ENCODE measurements around the gene DGKG. TPM values are rescaled to one million over a fixed set of nuclear protein-coding genes. Genes with fewer than 3 reads are reported as not detected.

The DGKG gene
- total and polyA plus RNA-seq, 7 donors, result 0.60 to 30.7 (median 6.1) TPM

- no peaks in the 10 kb centered on the region for H3K9me3 ChIP-seq
- intact Hi-C loops (cut with DNase I), result no loop called here
These were observed 86.6 kb downstream of the DGKG start for GRCh38 chr3:186275436-186275835.

DNA sequence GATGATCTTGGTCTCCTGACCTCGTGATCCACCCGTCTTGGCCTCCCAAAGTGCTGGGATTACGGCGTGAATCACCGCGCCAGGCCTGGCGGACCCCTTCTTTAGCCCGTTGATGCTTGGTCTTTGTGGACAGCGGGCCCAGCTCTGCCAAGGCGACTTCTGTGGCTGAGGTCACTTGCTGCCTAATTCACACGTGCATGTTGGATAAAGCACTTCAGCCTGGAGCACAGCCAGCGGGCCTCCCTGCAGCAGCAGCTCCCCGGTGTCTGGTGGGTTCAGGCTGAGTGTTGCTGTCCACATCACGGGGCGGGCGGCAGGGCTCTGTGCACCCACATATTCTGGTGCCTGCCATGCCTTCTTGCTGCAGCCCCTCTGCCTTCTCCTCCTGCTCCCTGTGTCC lies 88.4 kb downstream of the DGKG start:
- Histone ChIP-seq H3K4me1 (no peaks in the 10 kb centered on the region), H3K4me3 (no peak overlapping the region), H3K36me3 (peaks cover 0 to 19% (median 2%) of the 10 kb centered on the region in 4 donors), H3K27ac (peak overlapping the region in 1 of 4 donors; percentile 21), H3K9me3 (no peaks in the 10 kb centered on the region), H3K27me3 (no peaks in the 10 kb centered on the region)
- DNase-seq, result no peak
- no peak for TF ChIP-seq POLR2A (IDR thresholded peaks at IDR 0.05)
- 78 to 85% methylated on average over 16 of the region's 16 CpGs for WGBS, 2 donors
- intact Hi-C loops (cut with DNase I), result no loop called here

More at GRCh38 chr3:186275436-186275835, 86.6 kb downstream of the DGKG start:
- Histone ChIP-seq H3K27me3 (no peaks in the 10 kb centered on the region), H3K4me1 (no peaks in the 10 kb centered on the region), H3K36me3 (peaks cover 0 to 29% (median 2%) of the 10 kb centered on the region in 4 donors), H3K27ac (no peak overlapping the region), H3K4me3 (no peak overlapping the region)
- WGBS, 2 donors, result 93 to 94% methylated on average over 5 of the region's 5 CpGs
- no peak for DNase-seq
- TF ChIP-seq, protein P1, sequence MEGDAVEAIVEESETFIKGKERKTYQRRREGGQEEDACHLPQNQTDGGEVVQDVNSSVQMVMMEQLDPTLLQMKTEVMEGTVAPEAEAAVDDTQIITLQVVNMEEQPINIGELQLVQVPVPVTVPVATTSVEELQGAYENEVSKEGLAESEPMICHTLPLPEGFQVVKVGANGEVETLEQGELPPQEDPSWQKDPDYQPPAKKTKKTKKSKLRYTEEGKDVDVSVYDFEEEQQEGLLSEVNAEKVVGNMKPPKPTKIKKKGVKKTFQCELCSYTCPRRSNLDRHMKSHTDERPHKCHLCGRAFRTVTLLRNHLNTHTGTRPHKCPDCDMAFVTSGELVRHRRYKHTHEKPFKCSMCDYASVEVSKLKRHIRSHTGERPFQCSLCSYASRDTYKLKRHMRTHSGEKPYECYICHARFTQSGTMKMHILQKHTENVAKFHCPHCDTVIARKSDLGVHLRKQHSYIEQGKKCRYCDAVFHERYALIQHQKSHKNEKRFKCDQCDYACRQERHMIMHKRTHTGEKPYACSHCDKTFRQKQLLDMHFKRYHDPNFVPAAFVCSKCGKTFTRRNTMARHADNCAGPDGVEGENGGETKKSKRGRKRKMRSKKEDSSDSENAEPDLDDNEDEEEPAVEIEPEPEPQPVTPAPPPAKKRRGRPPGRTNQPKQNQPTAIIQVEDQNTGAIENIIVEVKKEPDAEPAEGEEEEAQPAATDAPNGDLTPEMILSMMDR (IDR thresholded peaks at IDR 0.05), result no peak
- TF ChIP-seq EP300 (IDR thresholded peaks at IDR 0.05) (no peak), POLR2AphosphoS5 (IDR thresholded peaks at IDR 0.05) (no peak), POLR2A (IDR thresholded peaks at IDR 0.05) (no peak)

DNA sequence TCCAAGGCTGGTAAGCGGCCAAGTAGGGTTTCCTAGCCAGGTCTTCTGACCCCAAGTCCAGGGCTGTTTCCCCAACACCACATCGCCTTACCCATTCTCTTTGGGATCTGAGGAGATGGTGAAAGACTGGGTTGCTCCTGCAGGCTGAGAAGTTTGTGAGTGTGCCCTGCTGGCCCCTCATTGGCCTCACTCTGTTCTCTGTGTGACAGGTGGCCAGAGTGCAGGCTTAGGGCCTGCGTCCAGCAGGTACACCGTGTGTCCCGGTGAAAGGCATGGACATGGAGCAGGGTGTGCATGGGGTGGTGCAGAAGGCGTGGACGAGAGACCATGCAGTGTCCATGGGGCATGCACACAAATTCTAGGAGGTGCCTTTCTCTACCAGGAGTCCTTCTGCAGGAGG lies 91.3 kb downstream of the DGKG start:
- intact Hi-C loops (cut with DNase I), result no loop called here
- H3K4me1 ChIP-seq, result no peaks in the 10 kb centered on the region
- no peak overlapping the region for H3K4me3 ChIP-seq
- TF ChIP-seq, protein P1 (IDR thresholded peaks at IDR 0.05), result no peak
- TF ChIP-seq EP300 (IDR thresholded peaks at IDR 0.05) (no peak), POLR2A (IDR thresholded peaks at IDR 0.05) (no peak)
- DNase-seq, result no peak
- H3K27ac ChIP-seq, result no peak overlapping the region
- no peaks in the 10 kb centered on the region for H3K36me3 ChIP-seq
- no peaks in the 10 kb centered on the region for H3K9me3 ChIP-seq
- no peaks in the 10 kb centered on the region for H3K27me3 ChIP-seq
- 90% methylated on average over 7 of the region's 7 CpGs for WGBS, 2 donors

GRCh38 chr3:186268616-186269448 lies 93.2 kb downstream of the DGKG start:
- Histone ChIP-seq H3K4me1 (peaks cover 0 to 15% (median 5%) of the 10 kb centered on the region in 4 donors), H3K27ac (peak overlapping the region in 1 of 4 donors; percentile 83)
- intact Hi-C loops (cut with DNase I), result loop anchor here (10.0 kb wide), 1 partner anchor 96 kb away; the partner anchor contains the start of gene DGKG

GRCh38 chr3:186267758-186268157 lies 94.3 kb downstream of the DGKG start:
- peak overlapping the region in 1 of 4 donors; percentile 83 for H3K27ac ChIP-seq
- TF ChIP-seq POLR2AphosphoS5 (IDR thresholded peaks at IDR 0.05) (no peak), EP300 (IDR thresholded peaks at IDR 0.05) (no peak), POLR2A (IDR thresholded peaks at IDR 0.05) (no peak)
- TF ChIP-seq, protein P1 (IDR thresholded peaks at IDR 0.05), result no peak
- 57 to 87% methylated on average over 6 of the region's 6 CpGs for WGBS, 2 donors
- no peaks in the 10 kb centered on the region for H3K27me3 ChIP-seq
- peaks cover 0 to 18% (median 5%) of the 10 kb centered on the region in 4 donors for H3K4me1 ChIP-seq
- no peaks in the 10 kb centered on the region for H3K36me3 ChIP-seq
- no peaks in the 10 kb centered on the region for H3K9me3 ChIP-seq
- intact Hi-C loops (cut with DNase I), result loop anchor here (10.0 kb wide), 1 partner anchor 97 kb away; the partner anchor contains the start of gene DGKG
- H3K4me3 ChIP-seq, result no peak overlapping the region
- DNase-seq, result no peak

More at GRCh38 chr3:186268616-186269448, 93.2 kb downstream of the DGKG start:
- Histone ChIP-seq H3K27me3 (no peaks in the 10 kb centered on the region), H3K4me3 (no peak overlapping the region), H3K9me3 (no peaks in the 10 kb centered on the region), H3K36me3 (no peaks in the 10 kb centered on the region)
- TF ChIP-seq, protein P1 (IDR thresholded peaks at IDR 0.05), result no peak
- no peak for TF ChIP-seq POLR2A (IDR thresholded peaks at IDR 0.05)
- no peak for TF ChIP-seq EP300 (IDR thresholded peaks at IDR 0.05)
- TF ChIP-seq POLR2AphosphoS5 (IDR thresholded peaks at IDR 0.05), result no peak
- no peak for DNase-seq
- 88 to 90% methylated on average over 29 of the region's 29 CpGs for WGBS, 2 donors
